ENCODE results near the gene NWD2.

NWD2 gene

DNA sequence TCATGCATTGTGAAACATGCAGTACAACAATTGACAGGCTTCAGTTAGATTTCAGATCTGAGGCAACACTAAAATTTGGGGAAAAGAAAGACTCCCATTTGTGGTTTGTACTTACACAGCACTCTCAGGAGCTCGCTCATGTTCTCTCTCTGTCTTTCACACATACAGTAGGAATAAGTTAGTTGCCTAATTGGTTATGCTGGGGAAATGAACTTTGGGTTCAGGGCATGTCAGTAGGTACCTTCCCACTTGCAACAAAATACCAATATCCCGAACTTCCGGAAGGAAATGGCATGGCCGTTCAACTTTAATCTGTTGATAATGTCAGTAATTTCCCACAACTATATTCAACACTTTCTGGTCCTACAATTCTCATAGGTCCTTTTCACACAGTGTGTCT, 223.3 kb downstream of the NWD2 start:
- TF ChIP-seq, protein P1, sequence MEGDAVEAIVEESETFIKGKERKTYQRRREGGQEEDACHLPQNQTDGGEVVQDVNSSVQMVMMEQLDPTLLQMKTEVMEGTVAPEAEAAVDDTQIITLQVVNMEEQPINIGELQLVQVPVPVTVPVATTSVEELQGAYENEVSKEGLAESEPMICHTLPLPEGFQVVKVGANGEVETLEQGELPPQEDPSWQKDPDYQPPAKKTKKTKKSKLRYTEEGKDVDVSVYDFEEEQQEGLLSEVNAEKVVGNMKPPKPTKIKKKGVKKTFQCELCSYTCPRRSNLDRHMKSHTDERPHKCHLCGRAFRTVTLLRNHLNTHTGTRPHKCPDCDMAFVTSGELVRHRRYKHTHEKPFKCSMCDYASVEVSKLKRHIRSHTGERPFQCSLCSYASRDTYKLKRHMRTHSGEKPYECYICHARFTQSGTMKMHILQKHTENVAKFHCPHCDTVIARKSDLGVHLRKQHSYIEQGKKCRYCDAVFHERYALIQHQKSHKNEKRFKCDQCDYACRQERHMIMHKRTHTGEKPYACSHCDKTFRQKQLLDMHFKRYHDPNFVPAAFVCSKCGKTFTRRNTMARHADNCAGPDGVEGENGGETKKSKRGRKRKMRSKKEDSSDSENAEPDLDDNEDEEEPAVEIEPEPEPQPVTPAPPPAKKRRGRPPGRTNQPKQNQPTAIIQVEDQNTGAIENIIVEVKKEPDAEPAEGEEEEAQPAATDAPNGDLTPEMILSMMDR (IDR thresholded peaks at IDR 0.05; ENCODE audit: control insufficient read depth, extremely low read depth, insufficient read depth), result no peak
- H3K4me3 ChIP-seq (ENCODE audit: low read depth, low read length), result no peak overlapping the region
- no peak for DNase-seq (ENCODE audit: low read depth)

DNA sequence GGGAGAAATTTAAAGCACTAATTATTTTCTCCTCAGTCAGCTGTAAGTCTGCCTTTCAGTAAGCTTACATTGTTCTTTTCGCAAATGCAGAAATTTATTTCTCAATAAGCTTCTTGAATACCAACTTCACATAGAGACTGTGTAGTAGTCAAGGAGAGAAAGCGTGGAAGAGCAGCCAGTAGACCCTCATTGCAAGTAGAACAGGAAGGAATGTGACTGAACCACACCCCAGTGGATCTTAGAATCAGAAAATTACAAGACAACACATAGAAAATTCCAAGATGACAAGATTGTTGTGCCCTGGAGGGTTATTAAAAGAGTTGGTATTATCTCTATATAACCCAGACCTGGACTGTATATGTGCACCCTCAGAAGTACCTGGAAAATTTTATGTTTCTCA, 224.7 kb downstream of the NWD2 start:
- TF ChIP-seq, protein P1 (IDR thresholded peaks at IDR 0.05; ENCODE audit: control insufficient read depth, extremely low read depth, insufficient read depth), result no peak
- no peak for DNase-seq (ENCODE audit: low read depth)
- no peak overlapping the region for H3K4me3 ChIP-seq (ENCODE audit: low read depth, low read length)

DNA sequence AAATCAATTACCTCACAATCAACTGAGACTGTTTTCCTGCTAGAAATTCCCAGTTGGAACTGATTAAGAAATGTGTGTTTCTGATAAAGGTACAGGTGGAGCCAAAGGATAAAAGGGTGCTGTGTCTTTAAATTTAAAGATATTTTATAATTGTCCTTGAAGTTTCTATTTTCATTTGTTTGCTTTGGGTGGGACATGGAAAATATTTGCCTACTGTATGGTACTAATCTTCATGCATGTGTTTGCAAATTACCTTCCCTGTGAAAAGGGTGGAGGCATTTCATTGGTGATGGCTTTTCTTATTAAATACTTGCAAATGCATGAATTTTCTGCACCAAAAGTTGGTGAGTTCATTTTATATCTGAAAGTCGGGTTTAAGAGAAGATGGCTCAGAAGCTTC, 225.7 kb downstream of the NWD2 start:
- no peak for DNase-seq (ENCODE audit: low read depth)
- H3K4me3 ChIP-seq (ENCODE audit: low read depth, low read length), result no peak overlapping the region
- TF ChIP-seq, protein P1 (IDR thresholded peaks at IDR 0.05; ENCODE audit: control insufficient read depth, extremely low read depth, insufficient read depth), result no peak

DNA sequence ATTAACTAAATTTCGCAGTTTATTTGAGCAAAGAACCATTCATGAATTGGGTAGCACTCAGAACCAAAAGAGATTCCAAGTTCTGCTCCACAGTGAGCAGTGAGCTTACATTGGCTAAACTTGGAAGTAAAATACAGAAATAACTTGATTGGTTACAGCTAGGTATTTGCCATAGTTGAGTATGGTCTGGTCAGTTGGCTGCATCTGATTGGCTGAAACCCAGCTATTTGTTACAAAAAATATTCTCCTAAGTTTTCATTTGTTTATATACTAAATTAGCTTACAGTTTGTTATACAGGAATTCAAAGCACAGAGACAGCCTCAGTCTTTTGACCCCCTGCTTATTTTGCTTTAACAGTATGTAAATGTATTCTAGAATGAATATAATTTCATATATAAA, 226.6 kb downstream of the NWD2 start:
- TF ChIP-seq, protein P1 (IDR thresholded peaks at IDR 0.05; ENCODE audit: control insufficient read depth, extremely low read depth, insufficient read depth), result no peak
- H3K4me3 ChIP-seq (ENCODE audit: low read depth, low read length), result no peak overlapping the region
- DNase-seq (ENCODE audit: low read depth), result no peak

DNA sequence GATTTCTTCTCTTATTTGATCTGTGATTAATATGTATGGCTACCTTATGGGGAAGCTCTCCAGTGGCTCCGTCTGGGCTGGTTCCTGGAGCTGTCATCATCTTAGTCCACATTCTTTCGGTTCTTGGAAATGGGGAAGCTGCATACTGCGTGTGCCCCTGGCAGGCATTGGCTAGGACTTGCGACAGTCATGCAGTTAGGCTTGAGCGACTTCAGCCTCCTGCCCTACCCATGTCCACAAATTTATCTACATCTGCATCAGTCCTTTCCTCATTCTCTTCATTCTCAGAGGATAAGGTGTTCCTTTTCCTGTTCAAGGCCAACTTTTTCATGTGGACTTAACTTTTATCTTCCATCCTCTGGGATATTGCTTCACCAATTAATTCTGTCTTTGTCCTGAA, 227.4 kb downstream of the NWD2 start:
- no peak for DNase-seq (ENCODE audit: low read depth)
- TF ChIP-seq, protein P1 (IDR thresholded peaks at IDR 0.05; ENCODE audit: control insufficient read depth, extremely low read depth, insufficient read depth), result no peak
- no peak overlapping the region for H3K4me3 ChIP-seq (ENCODE audit: low read depth, low read length)

DNA sequence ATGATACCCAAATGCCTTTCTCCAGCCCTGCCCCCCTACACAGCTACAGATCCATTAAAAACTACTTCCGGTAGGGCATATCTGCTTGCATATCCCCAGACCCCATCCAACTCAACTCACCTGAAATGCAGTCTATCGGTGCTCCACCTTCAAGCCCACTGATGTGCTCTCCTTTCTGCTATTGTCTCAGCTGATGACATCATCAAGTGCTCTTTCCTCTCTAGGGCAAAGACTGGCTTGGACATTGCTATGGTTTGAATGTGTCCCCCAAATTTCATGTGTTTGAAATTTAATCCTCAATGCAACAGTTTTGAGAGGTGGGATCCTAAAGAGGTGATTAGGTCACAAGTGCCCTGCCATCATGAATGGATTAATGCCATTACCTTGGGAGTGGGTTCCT, 229.3 kb downstream of the NWD2 start:
- no peak overlapping the region for H3K4me3 ChIP-seq (ENCODE audit: low read depth, low read length)
- TF ChIP-seq, protein P1 (IDR thresholded peaks at IDR 0.05; ENCODE audit: control insufficient read depth, extremely low read depth, insufficient read depth), result no peak
- no peak for DNase-seq (ENCODE audit: low read depth)

DNA sequence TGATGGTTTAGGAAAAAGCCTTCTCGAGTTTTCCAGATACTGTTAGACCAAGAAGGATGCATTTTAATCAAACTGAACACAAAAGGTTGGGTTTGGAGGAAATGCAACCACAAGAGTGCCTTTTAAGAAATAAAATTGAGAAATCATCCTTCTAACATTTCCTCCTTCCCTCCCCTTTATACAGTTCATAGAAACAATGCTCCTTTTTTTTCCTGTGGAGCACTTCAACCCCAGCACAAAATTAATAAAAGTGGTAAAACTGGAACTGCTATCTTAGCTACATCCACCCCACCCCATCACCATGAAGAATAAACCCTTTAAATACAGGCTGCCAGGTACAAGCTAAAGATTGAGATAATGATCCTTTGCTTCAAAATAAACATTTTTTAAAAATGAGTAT, 230.5 kb downstream of the NWD2 start:
- no peak for DNase-seq (ENCODE audit: low read depth)
- TF ChIP-seq, protein P1 (IDR thresholded peaks at IDR 0.05; ENCODE audit: control insufficient read depth, extremely low read depth, insufficient read depth), result no peak
- H3K4me3 ChIP-seq (ENCODE audit: low read depth, low read length), result no peak overlapping the region
